ENCODE measurements around the gene TOR2A.

DNA sequence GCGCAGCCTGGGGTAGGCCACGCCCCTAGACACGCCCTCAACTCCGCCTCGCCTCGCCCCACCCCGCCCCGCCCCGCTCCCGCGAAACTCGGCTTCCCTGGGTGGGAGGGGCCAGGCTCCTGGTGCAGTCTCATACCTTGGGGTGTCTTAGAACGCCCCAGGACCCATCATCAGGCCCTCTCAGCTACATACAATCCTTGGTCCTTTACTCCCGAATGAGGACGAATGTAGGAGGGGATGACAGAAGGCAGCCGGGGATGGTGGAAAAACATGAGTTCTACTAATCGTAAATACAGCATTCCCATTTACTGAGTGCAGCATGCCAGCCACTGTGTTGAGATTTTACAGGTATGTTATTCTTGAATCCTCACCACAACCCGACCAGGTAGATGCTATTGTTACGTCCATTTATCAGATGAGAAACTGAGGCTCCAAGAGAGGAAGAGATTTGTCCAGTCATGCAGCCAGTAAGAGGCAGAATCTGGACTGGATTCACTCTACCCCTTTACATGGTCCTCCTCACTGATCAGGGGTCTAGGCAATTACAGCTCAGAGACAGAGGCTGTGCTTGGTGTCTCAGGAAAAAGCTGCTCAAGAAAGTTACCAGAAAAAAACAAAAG lies 36.6 kb upstream of the TOR2A start:
- TF ChIP-seq EZH2phosphoT487 (IDR thresholded peaks at IDR 0.05; ENCODE audit: low read depth) (no peak), CTCF (IDR thresholded peaks at IDR 0.05; ENCODE audit: low read depth, low read length) (no peak)

Measured in OCI-LY3 (cell line).